Posterior vena cava (tissue), 2 donors: ENCODE data around the gene SLC25A13. TPM values are rescaled to one million over a fixed set of nuclear protein-coding genes. Genes with fewer than 3 reads are reported as not detected.
"Not testable (repeated sequence)": the region's sequence is repeated elsewhere in the genome, so short reads cannot be mapped to it uniquely, and the experiment has no call there.

Experiments used
- DNase-seq: peaks from one replicate; pipeline ENCODE4 v3.0.0-alpha.2; 2020; ENCODE audit warnings: low spot score
- intact Hi-C, 2 donors: fragments of 100-400 bp; cut with DNase I; formaldehyde crosslinking; loops; one replicate each; pipeline versions ENCODE4 v1.14.1 to v1.14.2; 2022 to 2023
- total RNA-seq, 2 donors: library from RNA; stranded (reverse); fragmentation: NEBNext Ultra II Directional; extraction: Animal tissue kit (Norgen Biotek cat#: 25700); gene quantifications; one replicate each; pipeline ENCODE4 v1.2.1, GENCODE V29; 2021
- donor health status: DM: yes; HTN: yes; CAD: no.
- donor health status: DM: yes; HTN: yes; CAD: no.

SLC25A13 gene
- total RNA-seq, 2 donors from 2014 or later, result 26.4 to 27.3 TPM

DNA sequence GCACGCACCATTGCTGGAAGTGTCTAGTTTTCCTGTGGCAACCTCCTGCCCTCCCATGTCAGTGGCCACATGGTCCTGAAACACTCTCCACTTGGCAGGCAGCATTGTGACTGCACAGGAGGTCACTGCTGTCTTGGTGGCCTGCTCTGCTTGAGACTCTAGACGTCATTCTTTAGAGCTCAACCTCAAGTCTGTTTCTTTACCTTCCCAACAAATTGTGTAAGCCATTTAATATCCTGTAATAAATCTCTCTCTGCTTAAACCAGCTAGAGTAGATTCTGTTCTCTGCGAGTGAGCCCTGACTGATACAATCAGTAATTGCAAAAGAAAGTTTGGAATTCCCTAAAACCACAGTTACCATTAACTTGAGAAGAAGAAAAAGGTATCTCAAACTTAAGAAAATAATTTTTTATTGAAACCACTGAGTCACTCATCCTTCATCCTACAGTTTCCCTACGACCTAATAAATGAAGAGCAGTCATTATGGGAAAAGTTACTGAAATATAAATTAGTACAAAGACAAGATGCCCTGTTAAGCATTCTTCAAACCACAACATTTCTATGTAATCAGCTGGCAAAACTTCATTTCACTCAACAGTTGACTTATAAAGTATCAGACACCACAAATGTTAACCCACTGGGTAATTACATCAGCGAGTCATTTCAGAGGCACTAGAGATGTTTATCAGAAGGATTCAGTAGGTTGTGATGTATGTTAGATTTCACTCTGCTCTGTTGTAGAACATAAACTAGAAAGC, 18.0 kb downstream of the SLC25A13 start:
- DNase-seq, result no peak
- intact Hi-C loops, result no loop called here

DNA sequence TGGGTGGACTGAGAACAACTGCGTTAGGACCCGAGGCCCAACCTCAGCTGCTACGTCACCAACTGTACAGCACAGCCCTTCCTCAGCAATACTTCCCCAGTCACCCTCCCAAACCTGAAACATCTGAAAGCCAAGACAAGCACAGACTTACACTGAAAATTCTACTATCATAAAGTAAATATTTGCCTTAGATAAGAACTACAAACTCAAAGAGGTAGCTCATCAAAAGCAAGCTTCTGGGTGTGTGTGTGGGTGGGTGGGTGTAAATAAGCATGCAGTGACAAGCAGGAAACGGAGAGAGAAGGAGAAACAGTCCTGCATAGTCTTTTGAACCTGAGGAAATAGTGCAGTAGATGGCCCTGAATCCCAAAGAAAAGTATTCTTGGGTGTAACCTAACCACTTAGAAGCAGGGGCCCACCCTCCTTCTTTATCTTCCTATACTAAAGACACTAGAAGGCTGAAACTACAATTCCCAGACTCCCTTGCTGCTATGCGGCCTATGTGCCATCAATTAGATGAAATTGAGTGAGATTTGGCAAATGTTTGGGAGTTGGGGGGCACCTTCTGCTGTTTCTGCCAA, 18.7 kb downstream of the SLC25A13 start:
- intact Hi-C loops, result no loop called here
- DNase-seq, result no peak

GRCh38 chr7:96300986-96301385, 20.9 kb downstream of the SLC25A13 start:
- intact Hi-C loops, result no loop called here
- no peak for DNase-seq

- intact Hi-C loops, result no loop called here
- no peak for DNase-seq
These were observed 21.4 kb downstream of the SLC25A13 start for GRCh38 chr7:96300502-96300901.

DNA sequence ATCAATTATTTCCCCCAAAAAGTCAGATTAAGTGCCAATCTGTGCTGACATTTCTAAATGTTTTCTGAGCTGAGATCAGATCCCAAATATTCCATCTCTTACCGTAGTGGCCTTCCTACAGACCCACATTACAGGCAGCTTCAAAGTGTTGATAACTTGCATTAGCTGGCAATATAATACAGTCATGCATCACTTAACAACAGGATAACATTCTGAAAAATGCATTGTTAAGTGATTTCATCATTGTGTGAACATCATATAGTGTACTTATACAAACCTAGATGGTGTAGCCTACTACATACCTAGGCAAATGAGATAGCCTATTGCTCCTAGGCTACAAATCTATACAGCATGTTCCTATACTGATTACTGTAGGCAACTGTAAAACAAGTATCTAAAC, 22.4 kb downstream of the SLC25A13 start:
- DNase-seq, result no peak
- intact Hi-C loops, result no loop called here

DNA sequence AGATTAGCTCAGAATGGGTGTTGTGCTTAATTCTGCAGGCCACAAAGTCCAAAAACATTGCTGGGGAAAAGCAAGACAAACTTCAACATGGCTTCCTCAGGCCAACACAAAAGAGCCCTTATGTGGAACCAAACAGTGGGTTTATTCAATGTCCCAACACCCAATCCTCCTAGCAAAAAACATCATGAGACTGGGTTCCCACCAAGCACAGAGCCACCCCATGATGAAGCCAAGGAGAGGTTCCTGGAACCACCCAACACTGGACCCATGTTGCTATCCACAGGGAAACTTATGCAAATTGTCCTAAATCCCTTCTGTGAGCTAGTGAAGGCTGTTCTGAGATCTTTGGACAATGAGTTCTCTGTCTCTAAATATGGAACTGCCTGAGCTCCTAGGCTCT, 24.0 kb downstream of the SLC25A13 start:
- no peak for DNase-seq
- intact Hi-C loops, result no loop called here

GRCh38 chr7:96297446-96297845, 24.5 kb downstream of the SLC25A13 start:
- intact Hi-C loops, DNase-seq: not testable (repeated sequence)

DNA sequence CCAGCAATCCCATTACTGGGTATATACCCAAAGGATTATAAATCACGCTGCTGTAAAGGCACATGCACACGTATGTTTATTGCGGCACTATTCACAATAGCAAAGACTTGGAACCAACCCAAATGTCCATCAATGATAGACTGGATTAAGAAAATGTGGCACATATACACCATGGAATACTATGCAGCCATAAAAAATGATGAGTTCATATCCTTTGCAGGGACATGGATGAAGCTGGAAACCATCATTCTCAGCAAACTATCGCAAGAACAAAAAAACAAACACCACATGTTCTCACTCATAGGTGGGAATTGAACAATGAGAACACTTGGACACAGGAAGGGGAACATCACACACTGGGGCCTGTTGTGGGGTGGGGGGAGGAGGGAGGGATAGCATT, 28.0 kb downstream of the SLC25A13 start:
- intact Hi-C loops, DNase-seq: not testable (repeated sequence)

GRCh38 chr7:96287559-96287958, 34.3 kb downstream of the SLC25A13 start:
- DNase-seq, result no peak
- intact Hi-C loops, result no loop called here

GRCh38 chr7:96287132-96287531, 34.8 kb downstream of the SLC25A13 start:
- intact Hi-C loops, result no loop called here
- no peak for DNase-seq

DNA sequence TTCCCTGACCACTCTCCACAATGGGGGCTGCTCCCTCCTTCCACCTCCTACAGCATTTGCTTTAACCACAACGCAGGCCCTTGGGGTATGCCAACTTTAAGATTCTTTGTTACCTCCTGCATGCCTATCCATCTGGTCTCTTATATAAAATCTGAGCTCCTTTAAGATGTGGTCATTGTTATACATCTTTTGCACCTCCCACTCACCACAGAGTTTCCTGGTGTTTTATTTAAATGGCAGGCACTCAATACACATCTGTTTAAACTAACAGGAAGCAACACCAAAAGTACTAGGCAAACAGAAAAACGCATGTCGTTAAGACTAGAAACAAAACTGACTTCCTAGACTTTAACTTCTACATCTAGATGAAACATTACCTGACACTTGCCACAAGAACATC, 36.3 kb downstream of the SLC25A13 start:
- intact Hi-C loops, result no loop called here
- DNase-seq, result no peak

- no peak for DNase-seq
- intact Hi-C loops, result no loop called here
These were observed 37.1 kb downstream of the SLC25A13 start for GRCh38 chr7:96284835-96285234.

DNA sequence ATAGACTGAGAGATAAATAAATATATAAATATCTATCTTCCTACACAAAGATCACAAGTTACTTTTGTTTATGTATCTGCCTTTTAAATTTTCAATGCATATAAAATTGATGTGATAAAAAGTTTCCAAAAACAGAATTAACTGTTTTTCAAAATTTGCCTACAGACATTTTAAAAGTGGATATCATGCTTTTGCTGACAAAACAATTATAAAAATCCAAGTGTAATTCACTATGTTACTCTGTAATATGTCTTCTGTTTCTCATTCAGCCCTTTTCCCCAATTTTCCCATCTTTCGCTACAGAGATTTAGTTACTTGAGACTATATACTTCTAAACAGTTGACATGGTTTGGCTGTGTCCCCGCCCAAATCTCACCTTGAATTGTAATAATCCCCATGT, 37.7 kb downstream of the SLC25A13 start:
- no peak for DNase-seq
- intact Hi-C loops, result no loop called here

DNA sequence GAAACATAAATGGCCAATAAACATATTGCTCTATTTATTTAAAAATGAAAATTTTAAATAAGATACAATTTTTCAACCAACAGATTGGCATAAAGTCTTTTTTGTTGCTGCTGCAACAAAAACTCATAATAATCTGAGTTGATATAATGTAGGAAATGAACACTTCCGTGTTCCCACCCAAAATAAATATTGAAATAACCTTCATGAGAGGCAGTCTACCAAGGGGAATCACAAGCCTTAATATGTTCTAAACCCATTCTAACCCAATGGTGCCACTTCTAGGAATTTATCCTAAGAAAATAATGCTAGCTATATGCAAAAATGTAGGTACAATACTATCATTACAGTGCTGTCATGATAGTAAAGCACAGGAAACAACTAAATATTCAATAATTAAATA, 39.1 kb downstream of the SLC25A13 start:
- no peak for DNase-seq
- intact Hi-C loops, result no loop called here

GRCh38 chr7:96277921-96278320, 44.0 kb downstream of the SLC25A13 start:
- intact Hi-C loops, result no loop called here

GRCh38 chr7:96276019-96276418, 45.9 kb downstream of the SLC25A13 start:
- no peak for DNase-seq
- intact Hi-C loops, result no loop called here

More at GRCh38 chr7:96277921-96278320, 44.0 kb downstream of the SLC25A13 start:
- no peak for DNase-seq

- no peak for DNase-seq
These were observed 48.2 kb downstream of the SLC25A13 start for GRCh38 chr7:96273716-96274115.

GRCh38 chr7:96269246-96269994, 52.5 kb downstream of the SLC25A13 start:
- intact Hi-C loops, result no loop called here
- DNase-seq, result no peak

More at GRCh38 chr7:96273716-96274115, 48.2 kb downstream of the SLC25A13 start:
- intact Hi-C loops, result loop anchor here in 1 of 2 donors (5.0 kb wide), 1 partner anchor 591 kb away; no protein-coding TSS in a partner anchor

DNA sequence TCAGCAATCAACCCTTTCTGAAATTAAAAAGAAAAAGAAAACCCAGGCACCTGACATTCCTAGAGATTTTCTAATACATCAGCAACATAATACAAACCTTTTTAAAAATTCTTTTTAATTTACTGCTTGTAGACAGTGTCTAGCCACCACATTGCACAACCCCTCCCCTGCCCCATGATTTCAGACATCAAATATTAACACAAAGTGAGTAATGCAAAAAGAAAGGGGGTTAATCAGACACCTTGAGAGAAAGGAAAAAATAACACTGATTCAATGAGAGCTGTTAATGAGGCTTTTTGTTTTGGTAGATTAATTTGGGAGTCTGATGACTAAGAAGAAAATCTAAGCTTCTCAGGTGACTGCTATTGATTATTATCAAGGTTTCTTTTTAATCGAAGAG, 55.3 kb downstream of the SLC25A13 start:
- intact Hi-C loops, result no loop called here
- DNase-seq, result no peak

DNA sequence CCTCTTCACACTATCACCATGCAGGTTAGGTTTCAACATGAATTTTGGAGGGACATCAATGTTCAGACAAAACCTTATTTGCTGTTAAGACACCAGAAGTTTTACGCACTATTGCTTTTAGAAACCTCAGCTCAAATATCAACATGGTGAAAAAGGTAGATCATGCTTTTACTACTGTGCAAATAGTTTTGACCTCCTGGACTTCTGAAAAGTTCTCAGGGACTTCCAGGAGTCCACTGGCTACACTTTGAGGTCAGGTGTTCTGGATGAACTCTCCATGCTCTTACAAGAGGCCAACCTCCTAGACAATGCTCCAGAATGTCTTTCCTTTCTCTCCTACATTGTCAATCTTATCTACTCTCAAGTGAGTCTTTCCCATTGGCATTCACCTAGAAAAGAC, 55.9 kb downstream of the SLC25A13 start:
- intact Hi-C loops, result no loop called here
- DNase-seq, result no peak
